ENCODE results near the gene CACNA2D4.

GRCh38 chr12:1929985-1930802 lies 11.7 kb upstream of the CACNA2D4 start:
- TF ChIP-seq CTCF (IDR thresholded peaks at IDR 0.05) = no peak
- TF ChIP-seq POLR2A (IDR thresholded peaks at IDR 0.05) = no peak

All from adrenal gland (tissue), 5 donors.